Prostate gland (tissue), 2 donors: ENCODE data around the gene OR51D1.

Source experiments
- POLR2A ChIP-seq: fragments of 450-650 bp; IDR thresholded peaks from one replicate; pipeline ENCODE4 v1.6.1; 2016; ENCODE audit warnings: antibody characterized with exemption, mild to moderate bottlenecking
- TF ChIP-seq, protein P1 (sequence below), 4 experiments: fragments of 200-600 bp in 2 of 4; fragments of 450-650 bp in 2 of 4; sonication (generic) in 2 of 4; IDR thresholded peaks; 1 replicate in 3 of 4; 2 replicates in 1 of 4; pipeline ENCODE4 v1.5.1; 2016 to 2019; ENCODE audit warnings: antibody characterized with exemption in 4 of 4, mild to moderate bottlenecking in 2 of 4, moderate library complexity in 2 of 4

DNA sequence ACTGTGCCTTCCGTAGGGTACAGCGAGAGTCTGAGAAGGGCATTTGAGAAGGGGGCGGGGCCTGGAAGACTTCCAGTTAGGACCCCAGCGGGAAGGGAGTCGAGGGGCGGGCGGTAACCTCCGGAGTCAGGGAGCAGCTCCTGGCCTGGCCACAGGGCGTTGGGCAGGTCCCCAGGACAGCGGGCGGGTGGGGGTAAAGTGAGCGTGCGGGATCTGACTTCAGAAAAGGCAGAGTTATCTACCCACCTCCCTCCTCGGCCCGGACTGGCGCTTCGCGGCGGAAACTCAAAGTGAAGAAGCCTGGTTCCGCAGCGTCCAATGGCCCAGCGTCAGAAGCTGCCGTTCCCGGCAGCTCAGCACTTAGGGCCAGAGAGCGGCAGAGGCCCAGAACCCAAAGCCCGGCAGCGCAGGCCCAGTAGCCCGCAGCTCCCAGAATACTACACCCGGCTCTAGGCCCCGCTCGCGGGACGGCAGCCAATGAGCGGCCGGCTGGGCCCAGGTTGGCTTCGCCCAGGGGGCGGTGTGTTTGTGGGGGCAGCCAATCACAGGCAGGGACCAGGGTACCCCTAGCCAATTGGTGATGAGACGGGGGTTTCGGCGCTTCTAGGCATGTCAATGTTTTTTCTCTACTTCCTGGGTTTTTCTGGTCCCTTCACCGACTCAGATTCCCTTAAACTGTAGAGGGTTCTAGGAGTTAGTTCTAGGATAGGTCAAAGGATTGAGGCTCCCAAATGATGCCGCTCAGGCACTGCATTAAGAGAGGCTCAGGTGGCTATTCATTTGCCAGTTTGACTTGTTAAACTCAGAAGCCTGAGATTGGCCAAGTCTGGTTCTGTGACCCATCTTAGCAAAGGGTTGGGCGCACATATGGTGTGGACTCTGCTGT lies 29.3 kb upstream of the OR51D1 start, which contains the start of gene TRIM68:
- TF ChIP-seq, protein P1, sequence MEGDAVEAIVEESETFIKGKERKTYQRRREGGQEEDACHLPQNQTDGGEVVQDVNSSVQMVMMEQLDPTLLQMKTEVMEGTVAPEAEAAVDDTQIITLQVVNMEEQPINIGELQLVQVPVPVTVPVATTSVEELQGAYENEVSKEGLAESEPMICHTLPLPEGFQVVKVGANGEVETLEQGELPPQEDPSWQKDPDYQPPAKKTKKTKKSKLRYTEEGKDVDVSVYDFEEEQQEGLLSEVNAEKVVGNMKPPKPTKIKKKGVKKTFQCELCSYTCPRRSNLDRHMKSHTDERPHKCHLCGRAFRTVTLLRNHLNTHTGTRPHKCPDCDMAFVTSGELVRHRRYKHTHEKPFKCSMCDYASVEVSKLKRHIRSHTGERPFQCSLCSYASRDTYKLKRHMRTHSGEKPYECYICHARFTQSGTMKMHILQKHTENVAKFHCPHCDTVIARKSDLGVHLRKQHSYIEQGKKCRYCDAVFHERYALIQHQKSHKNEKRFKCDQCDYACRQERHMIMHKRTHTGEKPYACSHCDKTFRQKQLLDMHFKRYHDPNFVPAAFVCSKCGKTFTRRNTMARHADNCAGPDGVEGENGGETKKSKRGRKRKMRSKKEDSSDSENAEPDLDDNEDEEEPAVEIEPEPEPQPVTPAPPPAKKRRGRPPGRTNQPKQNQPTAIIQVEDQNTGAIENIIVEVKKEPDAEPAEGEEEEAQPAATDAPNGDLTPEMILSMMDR (IDR thresholded peaks at IDR 0.05): peak in 2 of 4 experiments; percentile 6 to 13
- peak; percentile 78 for TF ChIP-seq POLR2A
